Measurements from ENCODE around the gene RABGAP1L. TPM values are rescaled to one million over a fixed set of nuclear protein-coding genes. Genes with fewer than 3 reads are reported as not detected.

The RABGAP1L gene
- total and polyA plus RNA-seq, 10 of the 15 experiments (the other 5 are each of a cell fraction or from before 2014, with no cell fraction given) = 5.8 to 194 (median 113) TPM

DNA sequence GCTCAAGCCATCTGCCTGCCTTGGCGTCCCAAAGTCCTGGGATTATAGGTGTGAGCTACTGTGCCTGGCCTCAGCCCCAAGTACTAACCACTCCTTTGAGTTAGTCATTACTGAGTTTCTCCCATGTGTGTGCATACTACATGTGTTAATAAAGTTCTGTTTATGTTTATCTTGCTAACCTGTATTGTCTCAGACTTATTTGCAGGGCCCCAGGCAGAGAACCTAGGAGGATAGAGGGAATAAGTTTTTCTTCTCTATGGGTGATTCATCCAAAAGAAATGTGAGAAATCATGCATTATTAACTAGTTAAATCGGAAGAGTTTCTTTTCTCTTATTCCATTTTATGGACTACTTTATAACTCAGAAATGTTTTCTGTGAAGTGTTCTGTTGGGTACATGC is 636.5 kb downstream of the RABGAP1L start:
- Histone ChIP-seq H3K4me2 (ENCODE audit: control insufficient read depth, insufficient read depth) (no peak overlapping the region), H3K27me3 (replicated peaks in 1 of 2; ENCODE audit: control insufficient read depth in 2 of 2, insufficient read depth in 2 of 2, low read length in 1 of 2) (no peaks in the 10 kb centered on the region), H3K27ac (ENCODE audit: control insufficient read depth, insufficient read depth) (no peak overlapping the region), H3K9ac (ENCODE audit: control insufficient read depth, insufficient read depth, low read length) (no peak overlapping the region), H3K4me1 (ENCODE audit: control insufficient read depth, insufficient read depth, low read length) (peaks cover 13% of the 10 kb centered on the region), H3K9me3 (replicated peaks; ENCODE audit: control insufficient read depth, insufficient read depth, low read length) (no peaks in the 10 kb centered on the region), H4K20me1 (ENCODE audit: control insufficient read depth, insufficient read depth) (no peaks in the 10 kb centered on the region), H3K4me3 (no peak overlapping the region), H3K79me2 (ENCODE audit: control insufficient read depth, insufficient read depth, low read length) (peaks cover 8% of the 10 kb centered on the region), H3K36me3 (ENCODE audit: control insufficient read depth in 2 of 2, insufficient read depth in 2 of 2, low read length in 1 of 2) (no peaks in the 10 kb centered on the region), H2AFZ (ENCODE audit: control insufficient read depth, low read depth, low read length) (no peak overlapping the region)
- TF ChIP-seq PML (IDR thresholded peaks at IDR 0.05; ENCODE audit: low read length) = no peak
- no peak for TF ChIP-seq CBX3 (IDR thresholded peaks at IDR 0.05; ENCODE audit: borderline replicate concordance, low read depth)
- TF ChIP-seq PAX8 (IDR thresholded peaks at IDR 0.05) = no peak
- no peak for TF ChIP-seq REST (IDR thresholded peaks at IDR 0.05; ENCODE audit: low read depth, low read length)
- no peak for TF ChIP-seq ZNF274 (IDR thresholded peaks at IDR 0.05; ENCODE audit: insufficient read depth, insufficient read length)
- TF ChIP-seq HCFC1 (IDR thresholded peaks at IDR 0.05; ENCODE audit: low read length) = no peak
- no peak for TF ChIP-seq CEBPB (IDR thresholded peaks at IDR 0.05; ENCODE audit: borderline replicate concordance in 1 of 2, low read depth in 2 of 2, low read length in 2 of 2)
- no peak for TF ChIP-seq SMAD1 (IDR thresholded peaks at IDR 0.05; ENCODE audit: low read depth, partially characterized antibody)
- no peak for TF ChIP-seq CHD4 (IDR thresholded peaks at IDR 0.05)
- no peak for TF ChIP-seq NFYA (IDR thresholded peaks at IDR 0.05; ENCODE audit: borderline replicate concordance, low read depth, low read length)
- TF ChIP-seq RELA (IDR thresholded peaks at IDR 0.05; ENCODE audit: borderline replicate concordance, partially characterized antibody) = no peak
- no peak for TF ChIP-seq POLR2AphosphoS5 (IDR thresholded peaks at IDR 0.05; ENCODE audit: low read length)
- no peak for TF ChIP-seq EP300 (IDR thresholded peaks at IDR 0.05; ENCODE audit: borderline replicate concordance in 1 of 2, control insufficient read depth in 1 of 2, low read depth in 2 of 2, low read length in 2 of 2)
- no peak for TF ChIP-seq KAT2A (conservative IDR thresholded peaks at IDR 0.05; ENCODE audit: control insufficient read depth, low read depth, low read length)
- no peak for TF ChIP-seq ZSCAN29 (IDR thresholded peaks at IDR 0.05)
- no peak for TF ChIP-seq NFYB (IDR thresholded peaks at IDR 0.05; ENCODE audit: insufficient read depth, low read depth, low read length)
- TF ChIP-seq, protein P1, sequence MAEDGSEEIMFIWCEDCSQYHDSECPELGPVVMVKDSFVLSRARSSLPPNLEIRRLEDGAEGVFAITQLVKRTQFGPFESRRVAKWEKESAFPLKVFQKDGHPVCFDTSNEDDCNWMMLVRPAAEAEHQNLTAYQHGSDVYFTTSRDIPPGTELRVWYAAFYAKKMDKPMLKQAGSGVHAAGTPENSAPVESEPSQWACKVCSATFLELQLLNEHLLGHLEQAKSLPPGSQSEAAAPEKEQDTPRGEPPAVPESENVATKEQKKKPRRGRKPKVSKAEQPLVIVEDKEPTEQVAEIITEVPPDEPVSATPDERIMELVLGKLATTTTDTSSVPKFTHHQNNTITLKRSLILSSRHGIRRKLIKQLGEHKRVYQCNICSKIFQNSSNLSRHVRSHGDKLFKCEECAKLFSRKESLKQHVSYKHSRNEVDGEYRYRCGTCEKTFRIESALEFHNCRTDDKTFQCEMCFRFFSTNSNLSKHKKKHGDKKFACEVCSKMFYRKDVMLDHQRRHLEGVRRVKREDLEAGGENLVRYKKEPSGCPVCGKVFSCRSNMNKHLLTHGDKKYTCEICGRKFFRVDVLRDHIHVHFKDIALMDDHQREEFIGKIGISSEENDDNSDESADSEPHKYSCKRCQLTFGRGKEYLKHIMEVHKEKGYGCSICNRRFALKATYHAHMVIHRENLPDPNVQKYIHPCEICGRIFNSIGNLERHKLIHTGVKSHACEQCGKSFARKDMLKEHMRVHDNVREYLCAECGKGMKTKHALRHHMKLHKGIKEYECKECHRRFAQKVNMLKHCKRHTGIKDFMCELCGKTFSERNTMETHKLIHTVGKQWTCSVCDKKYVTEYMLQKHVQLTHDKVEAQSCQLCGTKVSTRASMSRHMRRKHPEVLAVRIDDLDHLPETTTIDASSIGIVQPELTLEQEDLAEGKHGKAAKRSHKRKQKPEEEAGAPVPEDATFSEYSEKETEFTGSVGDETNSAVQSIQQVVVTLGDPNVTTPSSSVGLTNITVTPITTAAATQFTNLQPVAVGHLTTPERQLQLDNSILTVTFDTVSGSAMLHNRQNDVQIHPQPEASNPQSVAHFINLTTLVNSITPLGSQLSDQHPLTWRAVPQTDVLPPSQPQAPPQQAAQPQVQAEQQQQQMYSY (CRISPR knock-in tag; IDR thresholded peaks at IDR 0.05) = no peak
- RAD21 ChIA-PET (ENCODE audit: unreplicated experiment) = interaction anchor here (0.8 kb wide), 1 partner anchor 187 kb away, joined by 3 read pairs; no protein-coding TSS in a partner anchor
- FAIRE-seq = no peak
- CTCF ChIA-PET = interaction anchor here (1.1 kb wide), 1 partner anchor 21 kb away, joined by 3 read pairs; no protein-coding TSS in a partner anchor
- in situ Hi-C loops (cut with MboI) (no loop called here), intact Hi-C loops (cut with micrococcal nuclease; ENCODE audit: unreplicated experiment) (no loop called here)
- no peak for ATAC-seq
- DNase-seq (ENCODE audit: low read depth, low spot score) = no peak
- 96% methylated on average over 2 of the region's 2 CpGs for WGBS (ENCODE audit: insufficient coverage, insufficient replicate concordance, low lambda C conversion rate, missing lambda C conversion rate)
- POLR2A ChIA-PET = no interaction called here
- SMC1A ChIA-PET (ENCODE audit: uncharacterized antibody, unreplicated experiment) = no interaction called here
- no TSS peak for BruUV-seq (replicated peaks)

All from GM12878 (cell line).